ENCODE results near the gene RPRD2.
A peak's percentile ranks its signal among the peaks of the same experiment; 100 is the strongest.

RPRD2 gene

DNA sequence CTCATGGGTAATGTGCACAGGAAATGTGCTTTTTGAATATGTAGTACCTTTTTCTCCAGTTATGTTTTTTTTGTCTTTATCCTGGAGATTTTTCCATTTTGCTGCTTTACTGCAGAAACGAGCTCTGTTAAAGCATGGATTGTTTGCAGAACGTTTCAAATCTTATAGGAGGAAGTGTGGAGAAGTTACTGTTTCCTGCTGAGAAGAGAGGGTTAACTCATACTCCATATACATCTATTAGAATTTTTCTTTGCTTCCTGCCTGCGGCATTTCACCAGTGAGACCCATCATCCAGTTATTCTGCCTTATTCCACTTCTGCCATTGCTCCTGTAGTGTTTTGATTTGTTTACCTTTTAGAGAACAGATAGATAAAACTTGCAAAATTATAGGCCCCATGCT is 2.0 kb downstream of the RPRD2 start:
- Histone ChIP-seq H3K27me3 (ENCODE audit: control insufficient read depth in 1 of 2, insufficient read depth in 2 of 2, low read length in 2 of 2) (no peaks in the 10 kb centered on the region), H3K9me3 (ENCODE audit: control insufficient read depth in 2 of 2, low read length in 2 of 2) (no peaks in the 10 kb centered on the region), H3K4me3 (ENCODE audit: low read length in 2 of 2) (peak overlapping the region; percentile 97), H3K27ac (ENCODE audit: low read length) (peak overlapping the region; percentile 97), H3K36me3 (ENCODE audit: control insufficient read depth in 2 of 2, insufficient read depth in 2 of 2, low read length in 2 of 2) (no peaks in the 10 kb centered on the region), H3K4me1 (ENCODE audit: control insufficient read depth, insufficient read depth, low read length) (peaks cover 9% of the 10 kb centered on the region), H3K9ac (ENCODE audit: low read length in 2 of 2) (peak overlapping the region; percentile 6 to 94)

DNA sequence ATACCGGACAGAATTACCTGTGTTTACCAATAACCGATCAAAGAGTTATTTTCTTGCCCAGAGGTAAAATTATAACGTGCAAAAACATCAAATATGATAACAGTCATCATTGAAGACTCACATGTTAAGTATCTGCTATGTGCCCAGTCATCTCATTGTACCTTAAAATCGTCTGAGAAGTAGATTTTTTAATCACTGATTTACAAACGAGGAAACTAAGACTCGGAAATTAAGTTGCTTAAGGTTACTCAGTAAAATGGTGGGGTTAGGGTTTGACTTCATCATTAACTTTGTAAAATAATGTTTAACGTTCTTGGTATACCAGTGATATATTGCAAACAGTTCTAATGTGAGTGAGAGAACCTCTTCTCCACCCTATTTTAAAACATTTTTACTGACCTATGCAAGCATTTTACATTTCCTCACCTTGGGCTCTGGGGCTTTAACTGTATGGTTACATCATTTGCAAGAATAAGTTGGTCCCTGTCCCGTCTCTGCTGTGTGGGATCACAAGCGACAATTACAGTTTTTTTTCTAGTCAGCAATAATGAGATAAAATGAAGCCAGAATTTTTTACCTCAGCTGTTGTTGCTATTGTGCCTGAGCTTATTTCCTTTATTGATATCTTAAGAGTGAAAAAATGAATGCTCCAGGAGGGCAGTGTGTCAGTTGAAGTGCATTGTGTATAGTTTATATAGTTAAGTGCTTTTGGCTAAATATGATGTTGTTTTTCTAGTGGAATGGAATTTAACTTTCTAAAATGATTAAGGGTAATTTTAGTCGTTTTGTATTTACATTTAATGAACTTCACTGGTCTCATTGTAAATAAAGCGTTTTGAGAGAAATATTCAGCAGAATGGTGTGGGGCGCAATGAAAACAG is 2.7 kb downstream of the RPRD2 start:
- peaks cover 9% of the 10 kb centered on the region for H3K4me1 ChIP-seq (ENCODE audit: control insufficient read depth, insufficient read depth, low read length)
- H3K4me3 ChIP-seq (ENCODE audit: low read length in 2 of 2) = peak overlapping the region; percentile 97
- no peaks in the 10 kb centered on the region for H3K27me3 ChIP-seq (ENCODE audit: control insufficient read depth in 1 of 2, insufficient read depth in 2 of 2, low read length in 2 of 2)
- no peak overlapping the region for H3K27ac ChIP-seq (ENCODE audit: low read length)
- H3K9me3 ChIP-seq (ENCODE audit: control insufficient read depth in 2 of 2, low read length in 2 of 2) = no peaks in the 10 kb centered on the region
- H3K9ac ChIP-seq (ENCODE audit: low read length in 2 of 2) = peak overlapping the region; percentile 0 to 94
- H3K36me3 ChIP-seq (ENCODE audit: control insufficient read depth in 2 of 2, insufficient read depth in 2 of 2, low read length in 2 of 2) = no peaks in the 10 kb centered on the region

DNA sequence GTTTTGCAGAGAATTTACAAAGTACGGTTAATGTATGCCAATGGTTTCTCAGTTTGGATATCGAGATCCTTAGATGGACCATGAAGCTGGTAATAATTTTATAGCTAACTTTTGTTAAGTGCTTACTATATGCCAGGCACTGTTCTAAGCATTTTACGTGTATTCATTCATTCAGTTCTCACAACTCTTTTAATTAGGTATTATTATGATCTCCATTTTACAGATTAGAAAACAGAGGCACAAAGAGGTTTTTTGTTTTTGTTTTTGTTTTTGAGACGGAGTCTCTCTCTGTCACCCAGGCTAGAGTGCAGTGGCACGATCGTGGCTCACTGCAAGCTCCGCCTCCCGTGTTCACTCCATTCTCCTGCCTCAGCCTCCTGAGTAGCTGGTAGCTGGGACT is 7.2 kb downstream of the RPRD2 start:
- Histone ChIP-seq H3K9me3 (ENCODE audit: control insufficient read depth in 2 of 2, low read length in 2 of 2) (no peaks in the 10 kb centered on the region), H3K27me3 (ENCODE audit: control insufficient read depth in 1 of 2, insufficient read depth in 2 of 2, low read length in 2 of 2) (no peaks in the 10 kb centered on the region), H3K9ac (ENCODE audit: low read length in 2 of 2) (no peak overlapping the region), H3K4me3 (ENCODE audit: low read length in 2 of 2) (no peak overlapping the region), H3K27ac (ENCODE audit: low read length) (no peak overlapping the region), H3K36me3 (ENCODE audit: control insufficient read depth in 2 of 2, insufficient read depth in 2 of 2, low read length in 2 of 2) (no peaks in the 10 kb centered on the region), H3K4me1 (ENCODE audit: control insufficient read depth, insufficient read depth, low read length) (peaks cover 18% of the 10 kb centered on the region)

DNA sequence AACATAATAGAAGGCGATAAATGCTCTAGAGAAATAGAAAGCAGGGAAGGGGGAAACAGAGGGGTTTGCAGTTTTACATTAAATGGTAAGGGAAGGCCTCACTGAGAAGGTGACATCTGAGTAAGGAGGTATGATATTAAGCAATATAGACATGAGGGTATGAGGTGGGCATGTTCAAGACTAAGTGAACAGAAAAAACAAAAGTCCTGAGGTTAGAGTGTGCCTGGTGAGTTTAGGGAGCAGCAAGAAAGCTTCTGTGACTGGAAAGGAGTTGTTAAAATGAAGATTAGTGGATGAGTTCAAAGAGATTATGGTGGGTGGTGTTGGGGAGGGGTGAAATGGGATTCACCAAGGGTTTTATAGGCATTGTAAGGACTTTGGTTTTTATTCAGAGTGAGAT is 8.6 kb downstream of the RPRD2 start:
- no peak overlapping the region for H3K27ac ChIP-seq (ENCODE audit: low read length)
- peaks cover 11% of the 10 kb centered on the region for H3K4me1 ChIP-seq (ENCODE audit: control insufficient read depth, insufficient read depth, low read length)
- no peak overlapping the region for H3K4me3 ChIP-seq (ENCODE audit: low read length in 2 of 2)

DNA sequence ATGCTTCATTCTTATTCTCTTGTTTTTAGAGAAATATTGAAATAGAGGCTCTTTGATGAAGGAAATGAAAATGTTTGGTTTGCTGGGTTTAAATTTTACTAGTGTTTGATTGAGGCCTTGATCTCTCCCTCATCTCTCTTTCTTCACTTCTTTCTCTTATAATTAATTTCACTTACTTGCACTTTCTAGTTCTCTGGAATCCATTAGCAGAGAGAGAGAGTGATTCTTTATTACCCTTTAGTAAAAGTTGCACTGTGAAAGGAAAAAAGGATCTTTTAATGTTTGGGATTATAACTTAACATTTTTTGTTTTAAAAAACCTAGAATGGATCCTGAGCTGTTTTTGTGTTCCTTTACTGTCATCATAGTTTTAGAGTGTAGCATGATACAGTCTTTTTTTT is 12.2 kb downstream of the RPRD2 start:
- H3K36me3 ChIP-seq (ENCODE audit: control insufficient read depth in 2 of 2, insufficient read depth in 2 of 2, low read length in 2 of 2) = no peaks in the 10 kb centered on the region
- no peak overlapping the region for H3K4me3 ChIP-seq (ENCODE audit: low read length in 2 of 2)
- H3K9ac ChIP-seq (ENCODE audit: low read length in 2 of 2) = no peak overlapping the region
- no peaks in the 10 kb centered on the region for H3K9me3 ChIP-seq (ENCODE audit: control insufficient read depth in 2 of 2, low read length in 2 of 2)
- peaks cover 11% of the 10 kb centered on the region for H3K4me1 ChIP-seq (ENCODE audit: control insufficient read depth, insufficient read depth, low read length)
- no peak overlapping the region for H3K27ac ChIP-seq (ENCODE audit: low read length)
- no peaks in the 10 kb centered on the region for H3K27me3 ChIP-seq (ENCODE audit: control insufficient read depth in 1 of 2, insufficient read depth in 2 of 2, low read length in 2 of 2)

More for the DNA sequence above, 8.6 kb downstream of the RPRD2 start:
- Histone ChIP-seq H3K27me3 (ENCODE audit: control insufficient read depth in 1 of 2, insufficient read depth in 2 of 2, low read length in 2 of 2) (no peaks in the 10 kb centered on the region), H3K36me3 (ENCODE audit: control insufficient read depth in 2 of 2, insufficient read depth in 2 of 2, low read length in 2 of 2) (no peaks in the 10 kb centered on the region), H3K9ac (ENCODE audit: low read length in 2 of 2) (no peak overlapping the region), H3K9me3 (ENCODE audit: control insufficient read depth in 2 of 2, low read length in 2 of 2) (no peaks in the 10 kb centered on the region)

DNA sequence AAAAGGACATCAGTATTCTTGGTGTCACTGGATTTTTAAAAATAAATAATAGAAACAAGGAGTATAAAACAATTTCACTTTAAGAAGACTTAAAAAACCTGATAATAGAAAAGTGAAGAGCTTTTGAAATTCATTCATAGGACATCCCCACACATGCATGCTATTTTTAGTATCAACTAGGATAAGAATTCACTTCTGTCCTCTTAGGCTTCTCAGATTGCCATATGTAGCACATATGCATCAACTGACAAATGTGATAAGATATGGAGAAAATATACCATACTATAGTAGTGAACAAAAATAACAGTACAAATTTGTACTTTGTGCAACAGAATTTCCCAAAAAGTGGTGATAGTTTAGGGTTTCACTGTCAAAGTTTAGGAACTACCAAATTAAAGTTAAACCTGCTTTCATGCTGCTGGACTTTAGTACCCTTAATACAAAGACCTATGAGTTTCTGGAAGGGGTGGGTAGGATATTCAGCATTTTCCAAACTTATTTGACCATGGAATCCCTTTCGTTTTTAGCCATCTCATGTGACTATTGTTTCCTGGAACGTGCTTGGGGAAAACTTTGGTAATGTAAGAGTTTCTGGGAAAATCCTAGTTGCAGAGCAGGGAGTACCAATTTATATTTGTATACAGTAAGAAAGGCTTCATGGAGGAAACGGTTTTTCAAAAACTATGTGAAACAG is 19.8 kb downstream of the RPRD2 start:
- no peaks in the 10 kb centered on the region for H3K4me1 ChIP-seq (ENCODE audit: control insufficient read depth, insufficient read depth, low read length)
- H3K27ac ChIP-seq (ENCODE audit: low read length) = no peak overlapping the region
- no peaks in the 10 kb centered on the region for H3K36me3 ChIP-seq (ENCODE audit: control insufficient read depth in 2 of 2, insufficient read depth in 2 of 2, low read length in 2 of 2)
- no peaks in the 10 kb centered on the region for H3K27me3 ChIP-seq (ENCODE audit: control insufficient read depth in 1 of 2, insufficient read depth in 2 of 2, low read length in 2 of 2)
- H3K9ac ChIP-seq (ENCODE audit: low read length in 2 of 2) = no peak overlapping the region
- H3K9me3 ChIP-seq (ENCODE audit: control insufficient read depth in 2 of 2, low read length in 2 of 2) = no peaks in the 10 kb centered on the region
- H3K4me3 ChIP-seq (ENCODE audit: low read length in 2 of 2) = no peak overlapping the region

DNA sequence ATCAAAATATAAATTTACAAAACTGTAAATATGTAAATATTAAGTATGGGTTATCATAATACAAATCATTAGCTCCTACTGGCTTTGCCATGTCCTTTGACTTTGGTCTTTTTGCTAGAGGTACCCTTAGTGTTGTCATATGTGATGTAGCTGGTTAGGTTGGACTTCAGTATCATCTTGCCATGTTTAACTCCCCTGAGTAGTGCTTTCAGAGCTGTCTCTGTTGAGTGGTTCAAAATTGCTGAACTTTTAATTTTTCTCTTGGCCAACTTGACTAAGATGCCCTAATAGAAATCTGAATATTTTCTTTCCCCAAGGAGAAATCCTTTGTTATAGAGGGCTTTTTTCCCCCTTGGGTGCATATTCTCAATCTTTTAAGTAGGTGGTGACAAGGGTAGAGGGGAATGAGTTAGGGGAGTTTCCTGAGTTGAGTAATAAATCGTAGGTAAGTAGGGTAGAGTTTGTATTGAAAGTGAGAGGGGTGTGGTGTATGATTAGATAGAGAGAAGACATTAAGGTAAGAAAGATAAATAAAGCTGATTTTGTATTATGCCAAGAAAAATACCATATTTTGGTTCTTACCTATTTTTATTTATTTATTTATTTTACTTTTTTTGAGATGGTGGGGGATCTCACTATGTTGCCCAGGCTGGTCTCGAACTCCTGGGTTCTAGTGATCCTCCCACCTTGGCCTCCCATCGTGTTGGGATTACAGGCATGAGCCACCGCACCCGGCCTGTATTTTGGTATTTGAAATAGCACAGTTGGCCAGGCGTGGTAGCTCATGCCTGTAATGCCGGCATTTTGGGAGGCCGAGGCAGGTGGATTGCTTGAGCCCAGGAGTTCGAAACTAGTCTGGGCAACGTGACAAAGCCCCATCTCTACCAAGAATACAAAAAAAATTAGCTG is 21.8 kb downstream of the RPRD2 start:
- Histone ChIP-seq H3K4me1 (ENCODE audit: control insufficient read depth, insufficient read depth, low read length) (no peaks in the 10 kb centered on the region), H3K9ac (ENCODE audit: low read length in 2 of 2) (no peak overlapping the region), H3K4me3 (ENCODE audit: low read length in 2 of 2) (no peak overlapping the region), H3K9me3 (ENCODE audit: control insufficient read depth in 2 of 2, low read length in 2 of 2) (no peaks in the 10 kb centered on the region), H3K27me3 (ENCODE audit: control insufficient read depth in 1 of 2, insufficient read depth in 2 of 2, low read length in 2 of 2) (no peaks in the 10 kb centered on the region), H3K36me3 (ENCODE audit: control insufficient read depth in 2 of 2, insufficient read depth in 2 of 2, low read length in 2 of 2) (no peaks in the 10 kb centered on the region), H3K27ac (ENCODE audit: low read length) (no peak overlapping the region)

DNA sequence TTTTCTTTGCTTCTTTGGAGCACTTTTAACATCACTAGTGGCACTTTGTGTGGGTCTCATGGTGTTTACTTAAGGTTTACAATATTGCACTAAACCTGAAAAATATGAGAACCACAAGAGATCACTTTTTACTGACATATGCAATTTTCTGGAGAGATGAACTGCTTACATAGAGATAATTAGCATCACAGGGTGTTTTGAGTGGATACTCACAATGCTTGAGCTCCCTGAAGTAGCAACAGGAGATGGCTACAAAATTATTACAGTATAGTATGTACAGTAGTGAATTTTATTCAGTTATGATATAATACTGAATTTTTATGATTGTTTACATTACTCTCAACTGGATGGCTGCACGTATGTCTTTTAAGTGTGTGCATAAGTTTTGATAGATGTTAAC is 22.6 kb downstream of the RPRD2 start:
- no peaks in the 10 kb centered on the region for H3K27me3 ChIP-seq (ENCODE audit: control insufficient read depth in 1 of 2, insufficient read depth in 2 of 2, low read length in 2 of 2)
- no peak overlapping the region for H3K27ac ChIP-seq (ENCODE audit: low read length)
- no peak overlapping the region for H3K9ac ChIP-seq (ENCODE audit: low read length in 2 of 2)
- no peaks in the 10 kb centered on the region for H3K36me3 ChIP-seq (ENCODE audit: control insufficient read depth in 2 of 2, insufficient read depth in 2 of 2, low read length in 2 of 2)
- no peaks in the 10 kb centered on the region for H3K9me3 ChIP-seq (ENCODE audit: control insufficient read depth in 2 of 2, low read length in 2 of 2)
- no peaks in the 10 kb centered on the region for H3K4me1 ChIP-seq (ENCODE audit: control insufficient read depth, insufficient read depth, low read length)
- H3K4me3 ChIP-seq (ENCODE audit: low read length in 2 of 2) = no peak overlapping the region

DNA sequence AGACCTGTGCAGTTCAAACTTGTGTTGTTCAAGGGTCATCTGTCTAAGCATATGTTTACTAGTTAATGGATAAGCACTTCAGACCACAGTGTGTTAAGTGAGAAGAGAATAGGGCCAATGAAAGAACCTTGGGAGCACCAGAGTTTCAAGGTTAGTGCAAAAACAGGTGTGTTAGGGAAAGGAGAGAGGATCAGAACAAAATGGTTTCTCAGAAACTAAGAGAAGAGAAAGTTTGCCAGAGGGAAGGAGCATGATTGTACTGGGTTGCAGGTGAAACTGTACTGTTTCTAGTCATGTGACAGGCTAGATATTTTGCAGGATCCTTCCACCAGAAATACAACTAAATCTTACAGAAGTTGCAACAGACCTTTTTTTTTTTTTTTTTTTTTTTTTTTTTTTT is 23.3 kb downstream of the RPRD2 start:
- Histone ChIP-seq H3K9me3 (ENCODE audit: control insufficient read depth in 2 of 2, low read length in 2 of 2) (no peaks in the 10 kb centered on the region), H3K27me3 (ENCODE audit: control insufficient read depth in 1 of 2, insufficient read depth in 2 of 2, low read length in 2 of 2) (no peaks in the 10 kb centered on the region), H3K36me3 (ENCODE audit: control insufficient read depth in 2 of 2, insufficient read depth in 2 of 2, low read length in 2 of 2) (no peaks in the 10 kb centered on the region)

DNA sequence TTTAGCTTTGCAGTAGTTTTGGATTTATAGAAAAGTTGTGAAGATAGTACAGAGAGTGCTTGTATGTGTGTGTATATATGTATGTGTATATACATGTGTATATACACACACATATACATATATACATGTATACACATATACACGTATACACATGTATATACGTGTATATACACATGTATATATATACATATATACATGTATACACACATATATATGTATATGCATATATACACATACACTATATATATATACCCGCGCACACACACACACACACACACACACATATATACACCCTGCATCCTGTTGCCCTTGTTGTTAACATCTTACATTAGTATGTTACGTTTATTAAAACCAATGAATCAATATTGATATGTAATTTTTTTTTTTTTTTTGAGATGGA is 24.3 kb downstream of the RPRD2 start:
- H3K9me3 ChIP-seq (ENCODE audit: control insufficient read depth in 2 of 2, low read length in 2 of 2) = no peaks in the 10 kb centered on the region
- no peak overlapping the region for H3K4me3 ChIP-seq (ENCODE audit: low read length in 2 of 2)
- H3K27me3 ChIP-seq (ENCODE audit: control insufficient read depth in 1 of 2, insufficient read depth in 2 of 2, low read length in 2 of 2) = no peaks in the 10 kb centered on the region
- no peak overlapping the region for H3K9ac ChIP-seq (ENCODE audit: low read length in 2 of 2)
- no peaks in the 10 kb centered on the region for H3K36me3 ChIP-seq (ENCODE audit: control insufficient read depth in 2 of 2, insufficient read depth in 2 of 2, low read length in 2 of 2)
- no peak overlapping the region for H3K27ac ChIP-seq (ENCODE audit: low read length)
- H3K4me1 ChIP-seq (ENCODE audit: control insufficient read depth, insufficient read depth, low read length) = no peaks in the 10 kb centered on the region

More for the DNA sequence above, 23.3 kb downstream of the RPRD2 start:
- H3K27ac ChIP-seq (ENCODE audit: low read length) = no peak overlapping the region
- H3K4me1 ChIP-seq (ENCODE audit: control insufficient read depth, insufficient read depth, low read length) = no peaks in the 10 kb centered on the region
- H3K4me3 ChIP-seq (ENCODE audit: low read length in 2 of 2) = no peak overlapping the region
- H3K9ac ChIP-seq (ENCODE audit: low read length in 2 of 2) = no peak overlapping the region

Data from stomach smooth muscle (tissue), 2 donors.